HEK293T (cell line): ENCODE measurements around the gene GTF2I.

Experiments
- BHLHE40 ChIP-seq: fragments of 450-650 bp; IDR thresholded peaks from 2 replicates; pipeline ENCODE4 v1.6.1; 2016; ENCODE audit warnings: mild to moderate bottlenecking, moderate library complexity, borderline replicate concordance
- ELF4 ChIP-seq: fragments of 450-650 bp; IDR thresholded peaks from 2 replicates; pipeline ENCODE4 v1.6.1; 2017; ENCODE audit warnings: antibody characterized with exemption
- FOXA1 ChIP-seq: fragments of 450-650 bp; IDR thresholded peaks from 2 replicates; pipeline ENCODE4 v1.6.1; 2016; ENCODE audit warnings: mild to moderate bottlenecking
- FOXK2 ChIP-seq: fragments of 450-650 bp; IDR thresholded peaks from 2 replicates; pipeline ENCODE4 v1.6.1; 2016; ENCODE audit warnings: mild to moderate bottlenecking
- FOXM1 ChIP-seq: fragments of 450-650 bp; IDR thresholded peaks from 2 replicates; pipeline ENCODE4 v1.6.1; 2017; ENCODE audit warnings: mild to moderate bottlenecking, borderline replicate concordance
- HDGF ChIP-seq: fragments of 450-650 bp; IDR thresholded peaks from 2 replicates; pipeline ENCODE4 v1.6.1; 2017; ENCODE audit warnings: antibody characterized with exemption, borderline replicate concordance
- LEF1 ChIP-seq: fragments of 450-650 bp; IDR thresholded peaks from 2 replicates; pipeline ENCODE4 v1.6.1; 2017; ENCODE audit warnings: mild to moderate bottlenecking, borderline replicate concordance
- SP1 ChIP-seq: fragments of 450-650 bp; IDR thresholded peaks from 2 replicates; pipeline ENCODE4 v1.6.1; 2017
- SUZ12 ChIP-seq: fragments of 450-650 bp; IDR thresholded peaks from 2 replicates; pipeline ENCODE4 v1.6.1; 2016; ENCODE audit warnings: mild to moderate bottlenecking
- TARDBP ChIP-seq: fragments of 450-650 bp; IDR thresholded peaks from 2 replicates; pipeline ENCODE4 v1.6.1; 2016

DNA sequence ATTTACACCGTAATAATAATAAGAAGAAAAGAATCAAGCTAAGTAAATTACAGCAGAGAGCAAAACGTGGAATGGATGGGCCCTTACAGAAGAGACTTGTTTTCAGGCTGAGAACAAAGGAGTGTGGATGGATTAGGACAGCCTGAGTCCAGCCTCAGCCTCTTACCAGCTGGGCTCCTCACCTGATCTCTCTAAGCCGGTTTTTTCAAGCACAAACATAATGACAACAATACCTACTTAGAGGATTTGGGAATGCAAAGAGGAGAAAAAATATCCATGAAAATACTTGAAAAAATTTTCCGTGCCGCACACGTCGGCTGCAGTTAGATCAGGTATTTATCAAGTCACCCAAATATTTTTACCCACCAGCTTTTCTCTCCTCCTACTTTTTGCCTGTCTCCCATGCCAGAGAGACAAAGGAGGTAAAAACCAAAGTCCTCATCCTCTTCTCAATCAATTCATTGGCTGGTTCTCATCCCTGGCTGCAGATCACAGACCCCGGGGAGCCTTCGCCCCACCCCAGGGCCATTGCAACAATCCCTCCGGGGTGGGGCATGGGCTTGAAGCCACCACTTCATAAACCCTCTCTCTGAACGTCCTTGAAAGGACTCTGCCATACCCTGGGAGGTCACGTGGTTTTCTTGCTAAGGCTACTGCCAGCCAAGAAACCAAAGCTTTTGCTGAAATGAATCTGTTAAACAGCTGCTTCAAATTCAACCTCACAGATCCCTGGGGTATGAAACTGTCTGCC is 29.7 kb upstream of the GTF2I start:
- TF ChIP-seq LEF1 (no peak), FOXA1 (no peak), HDGF (no peak), BHLHE40 (no peak), TARDBP (no peak), ELF4 (no peak), SUZ12 (no peak), FOXK2 (no peak), SP1 (no peak), FOXM1 (no peak)
